ENCODE measurements around the gene PRRG4. TPM values are rescaled to one million over a fixed set of nuclear protein-coding genes. Genes with fewer than 3 reads are reported as not detected.

PRRG4 gene
- total and polyA plus RNA-seq, 2 donors from 2014 or later, result 6.4 to 18.4 TPM

DNA sequence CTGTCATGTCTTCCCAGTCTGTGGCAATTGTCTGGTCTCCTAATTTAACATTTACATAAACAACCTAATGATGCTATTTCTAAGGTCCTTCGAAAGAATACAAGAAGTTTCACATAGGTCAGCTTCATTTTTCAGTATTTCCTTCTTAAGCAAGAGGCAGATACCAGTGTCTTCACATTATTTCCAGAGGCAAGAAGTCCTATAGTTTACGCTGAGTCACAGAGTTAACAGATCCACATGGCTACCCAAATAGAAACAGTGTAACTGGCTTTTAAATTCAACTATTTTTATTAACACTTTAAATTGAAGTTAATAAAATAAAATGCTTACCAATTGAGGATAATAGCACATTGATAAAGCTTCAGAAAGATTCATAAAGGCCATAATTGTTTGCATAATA lies 10.9 kb downstream of the PRRG4 start:
- TF ChIP-seq, protein P1, sequence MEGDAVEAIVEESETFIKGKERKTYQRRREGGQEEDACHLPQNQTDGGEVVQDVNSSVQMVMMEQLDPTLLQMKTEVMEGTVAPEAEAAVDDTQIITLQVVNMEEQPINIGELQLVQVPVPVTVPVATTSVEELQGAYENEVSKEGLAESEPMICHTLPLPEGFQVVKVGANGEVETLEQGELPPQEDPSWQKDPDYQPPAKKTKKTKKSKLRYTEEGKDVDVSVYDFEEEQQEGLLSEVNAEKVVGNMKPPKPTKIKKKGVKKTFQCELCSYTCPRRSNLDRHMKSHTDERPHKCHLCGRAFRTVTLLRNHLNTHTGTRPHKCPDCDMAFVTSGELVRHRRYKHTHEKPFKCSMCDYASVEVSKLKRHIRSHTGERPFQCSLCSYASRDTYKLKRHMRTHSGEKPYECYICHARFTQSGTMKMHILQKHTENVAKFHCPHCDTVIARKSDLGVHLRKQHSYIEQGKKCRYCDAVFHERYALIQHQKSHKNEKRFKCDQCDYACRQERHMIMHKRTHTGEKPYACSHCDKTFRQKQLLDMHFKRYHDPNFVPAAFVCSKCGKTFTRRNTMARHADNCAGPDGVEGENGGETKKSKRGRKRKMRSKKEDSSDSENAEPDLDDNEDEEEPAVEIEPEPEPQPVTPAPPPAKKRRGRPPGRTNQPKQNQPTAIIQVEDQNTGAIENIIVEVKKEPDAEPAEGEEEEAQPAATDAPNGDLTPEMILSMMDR (IDR thresholded peaks at IDR 0.05; ENCODE audit: borderline replicate concordance, extremely low read depth, insufficient read depth), result no peak
- DNase-seq, result no peak
- no peaks in the 10 kb centered on the region for H3K9me3 ChIP-seq (ENCODE audit: control insufficient read depth in 2 of 3, insufficient read depth in 1 of 3, low read length in 3 of 3)
- no peak overlapping the region for H3K27ac ChIP-seq (ENCODE audit: low read depth in 2 of 2, low read length in 2 of 2)
- H3K36me3 ChIP-seq (ENCODE audit: control insufficient read depth in 2 of 3, insufficient read depth in 3 of 3, low read length in 3 of 3), result peaks cover 0 to 4% (median 0%) of the 10 kb centered on the region in 3 donors
- no peaks in the 10 kb centered on the region for H3K27me3 ChIP-seq (ENCODE audit: control insufficient read depth, insufficient read depth, low read length)
- H3K9ac ChIP-seq (ENCODE audit: low read length in 3 of 3), result no peak overlapping the region
- intact Hi-C loops (cut with DNase I), result no loop called here
- peaks cover 0 to 8% (median 0%) of the 10 kb centered on the region in 3 donors for H3K4me1 ChIP-seq (ENCODE audit: control insufficient read depth in 2 of 3, insufficient read depth in 2 of 3, low read depth in 1 of 3, low read length in 3 of 3)
- no peak for FAIRE-seq
- H3K4me3 ChIP-seq (ENCODE audit: low read length in 3 of 3), result no peak overlapping the region

- H3K9me3 ChIP-seq (ENCODE audit: control insufficient read depth in 2 of 3, insufficient read depth in 1 of 3, low read length in 3 of 3), result no peaks in the 10 kb centered on the region
- TF ChIP-seq, protein P1 (IDR thresholded peaks at IDR 0.05; ENCODE audit: borderline replicate concordance, extremely low read depth, insufficient read depth), result no peak
- no peaks in the 10 kb centered on the region for H3K27me3 ChIP-seq (ENCODE audit: control insufficient read depth, insufficient read depth, low read length)
- DNase-seq, result no peak
- no peak for FAIRE-seq
- H3K4me1 ChIP-seq (ENCODE audit: control insufficient read depth in 2 of 3, insufficient read depth in 2 of 3, low read depth in 1 of 3, low read length in 3 of 3), result no peaks in the 10 kb centered on the region
- intact Hi-C loops (cut with DNase I), result no loop called here
- H3K27ac ChIP-seq (ENCODE audit: low read depth in 2 of 2, low read length in 2 of 2), result no peak overlapping the region
- no peak overlapping the region for H3K4me3 ChIP-seq (ENCODE audit: low read length in 3 of 3)
- no peak overlapping the region for H3K9ac ChIP-seq (ENCODE audit: low read length in 3 of 3)
- H3K36me3 ChIP-seq (ENCODE audit: control insufficient read depth in 2 of 3, insufficient read depth in 3 of 3, low read length in 3 of 3), result peaks cover 0 to 4% (median 0%) of the 10 kb centered on the region in 3 donors
Observed at GRCh38 chr11:32843544-32843943, 13.8 kb downstream of the PRRG4 start.

DNA sequence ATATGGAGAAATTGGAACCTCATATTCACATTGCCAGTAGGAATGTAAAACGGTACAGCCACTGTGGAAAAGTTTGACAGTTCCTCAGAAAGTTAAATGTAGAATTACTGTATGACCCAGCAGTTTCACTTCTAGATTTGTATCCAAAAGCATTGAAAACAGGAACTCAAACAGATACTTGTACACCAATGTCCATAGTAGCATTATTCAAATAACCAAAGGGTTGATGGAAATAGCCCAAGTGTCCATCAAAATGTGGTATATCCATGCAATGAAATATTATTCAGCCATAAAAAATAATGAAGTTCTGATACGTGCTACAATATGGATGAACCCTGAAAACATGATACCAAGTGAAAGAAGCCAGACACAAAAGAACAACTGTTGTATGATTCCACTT lies 17.8 kb downstream of the PRRG4 start:
- peaks cover 0 to 4% (median 0%) of the 10 kb centered on the region in 3 donors for H3K36me3 ChIP-seq (ENCODE audit: control insufficient read depth in 2 of 3, insufficient read depth in 3 of 3, low read length in 3 of 3)
- H3K4me1 ChIP-seq (ENCODE audit: control insufficient read depth in 2 of 3, insufficient read depth in 2 of 3, low read depth in 1 of 3, low read length in 3 of 3), result no peaks in the 10 kb centered on the region
- H3K4me3 ChIP-seq (ENCODE audit: low read length in 3 of 3), result no peak overlapping the region
- no peaks in the 10 kb centered on the region for H3K9me3 ChIP-seq (ENCODE audit: control insufficient read depth in 2 of 3, insufficient read depth in 1 of 3, low read length in 3 of 3)
- H3K9ac ChIP-seq (ENCODE audit: low read length in 3 of 3), result no peak overlapping the region
- DNase-seq, result no peak
- no peak for FAIRE-seq
- no peak overlapping the region for H3K27ac ChIP-seq (ENCODE audit: low read depth in 2 of 2, low read length in 2 of 2)
- TF ChIP-seq, protein P1 (IDR thresholded peaks at IDR 0.05; ENCODE audit: borderline replicate concordance, extremely low read depth, insufficient read depth), result no peak
- intact Hi-C loops (cut with DNase I), result no loop called here
- H3K27me3 ChIP-seq (ENCODE audit: control insufficient read depth, insufficient read depth, low read length), result no peaks in the 10 kb centered on the region

DNA sequence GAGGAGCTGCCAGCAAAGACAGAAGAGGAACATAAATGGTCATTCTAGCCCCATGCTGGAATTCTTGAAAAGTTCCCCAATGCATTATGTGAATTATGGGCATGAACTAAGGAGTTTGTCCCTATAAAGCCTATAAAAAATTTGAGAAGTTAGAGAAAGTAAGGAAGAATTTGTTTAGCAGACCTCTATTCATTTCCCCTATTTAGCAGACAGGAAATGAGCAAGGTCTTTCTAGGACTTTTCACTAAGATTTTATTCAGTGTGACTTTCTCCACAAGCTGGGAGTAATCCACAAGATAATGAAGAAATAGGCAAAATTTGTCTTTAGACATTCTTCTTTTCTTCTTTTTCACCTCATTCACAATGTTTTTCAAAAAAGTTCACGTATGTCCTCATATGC lies 20.0 kb downstream of the PRRG4 start:
- no peaks in the 10 kb centered on the region for H3K36me3 ChIP-seq (ENCODE audit: control insufficient read depth in 2 of 3, insufficient read depth in 3 of 3, low read length in 3 of 3)
- H3K9me3 ChIP-seq (ENCODE audit: control insufficient read depth in 2 of 3, insufficient read depth in 1 of 3, low read length in 3 of 3), result no peaks in the 10 kb centered on the region
- no peak for DNase-seq
- H3K27me3 ChIP-seq (ENCODE audit: control insufficient read depth, insufficient read depth, low read length), result no peaks in the 10 kb centered on the region
- H3K4me1 ChIP-seq (ENCODE audit: control insufficient read depth in 2 of 3, insufficient read depth in 2 of 3, low read depth in 1 of 3, low read length in 3 of 3), result no peaks in the 10 kb centered on the region
- no peak overlapping the region for H3K4me3 ChIP-seq (ENCODE audit: low read length in 3 of 3)
- H3K27ac ChIP-seq (ENCODE audit: low read depth in 2 of 2, low read length in 2 of 2), result no peak overlapping the region
- TF ChIP-seq, protein P1 (IDR thresholded peaks at IDR 0.05; ENCODE audit: borderline replicate concordance, extremely low read depth, insufficient read depth), result no peak
- H3K9ac ChIP-seq (ENCODE audit: low read length in 3 of 3), result no peak overlapping the region
- intact Hi-C loops (cut with DNase I), result no loop called here
- FAIRE-seq, result no peak

Measured in kidney (tissue), 14 donors.